GM19455 (cell line): ENCODE data around the gene ATP9A.
"Not testable (repeated sequence)": the region's sequence is repeated elsewhere in the genome, so short reads cannot be mapped to it uniquely, and the experiment has no call there.

ENCODE experiments used
- ATAC-seq: cut with Tn5 transposase; IDR thresholded peaks from one replicate; pipeline ENCODE4 v1.9.1; 2021; ENCODE audit not compliant: unreplicated experiment

Gene ATP9A

DNA sequence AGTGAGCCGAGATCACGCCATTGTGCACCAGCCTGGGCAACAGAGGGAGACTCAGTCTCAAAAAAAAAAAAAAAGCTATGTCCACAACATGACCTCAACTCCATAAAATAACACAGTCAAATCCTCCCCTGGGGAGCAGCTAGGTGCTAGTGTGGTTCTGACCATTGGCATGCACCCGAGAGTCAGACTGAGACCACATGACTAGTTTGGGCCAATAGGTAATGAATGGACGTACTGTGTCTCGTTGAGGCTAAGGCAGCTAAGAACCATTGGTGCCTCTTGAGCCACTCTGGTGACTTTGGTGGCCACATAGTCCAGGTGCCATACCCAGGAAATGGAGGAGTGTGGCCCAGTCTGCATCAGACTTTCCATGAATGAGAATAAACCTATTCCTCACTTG is 40.3 kb downstream of the ATP9A start:
- ATAC-seq: no peak

DNA sequence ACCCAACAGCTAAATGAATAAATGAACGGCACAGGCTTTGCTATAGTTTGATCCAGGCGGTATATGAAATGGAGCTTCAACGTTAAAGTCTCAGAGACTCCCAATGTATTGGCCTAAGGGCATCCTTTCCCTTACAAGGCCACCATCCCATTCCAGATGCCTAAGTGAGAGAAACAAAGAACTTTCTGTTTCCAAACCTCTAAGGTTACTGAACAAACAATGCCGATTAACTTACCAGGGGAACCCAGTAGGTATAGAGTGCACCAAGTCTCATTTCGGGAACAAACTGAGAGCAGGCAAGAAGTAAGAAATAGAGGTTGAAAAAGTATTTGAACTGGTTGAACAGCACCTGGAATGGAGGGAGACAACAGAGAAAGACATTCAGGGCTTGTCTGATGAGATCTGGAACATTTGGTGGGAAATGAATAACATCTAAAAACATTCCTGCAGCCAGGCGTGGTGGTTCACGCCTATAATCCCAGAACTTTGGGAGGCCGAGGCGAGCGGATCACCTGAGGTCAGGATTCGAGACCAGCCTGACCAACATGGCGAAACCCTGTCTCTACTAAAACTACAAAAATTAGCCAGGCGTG is 42.5 kb downstream of the ATP9A start:
- ATAC-seq: no peak

GRCh38 chr20:51723026-51723425 is 45.2 kb downstream of the ATP9A start:
- ATAC-seq: not testable (repeated sequence)

- not testable (repeated sequence) for ATAC-seq
Observed at GRCh38 chr20:51722246-51722645, 45.9 kb downstream of the ATP9A start.

DNA sequence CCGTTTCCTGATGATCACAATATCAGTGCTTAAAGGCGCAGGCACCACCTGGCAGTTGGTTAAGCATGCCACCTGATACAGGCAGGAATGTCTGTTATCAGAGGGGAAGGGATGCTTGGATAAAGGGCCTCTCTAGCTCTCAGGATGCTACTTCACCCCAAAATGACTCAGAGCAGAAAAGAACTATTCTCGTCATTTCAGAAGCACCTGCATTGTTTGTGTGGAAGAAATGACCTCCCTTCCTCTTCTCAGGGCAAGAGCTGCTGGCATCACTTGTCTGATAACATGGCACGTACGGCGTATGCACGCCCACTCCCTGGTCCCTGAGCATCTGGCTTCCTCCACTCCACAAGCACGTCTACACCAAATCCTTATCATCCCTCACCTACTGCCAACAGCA is 47.3 kb downstream of the ATP9A start:
- ATAC-seq: no peak

DNA sequence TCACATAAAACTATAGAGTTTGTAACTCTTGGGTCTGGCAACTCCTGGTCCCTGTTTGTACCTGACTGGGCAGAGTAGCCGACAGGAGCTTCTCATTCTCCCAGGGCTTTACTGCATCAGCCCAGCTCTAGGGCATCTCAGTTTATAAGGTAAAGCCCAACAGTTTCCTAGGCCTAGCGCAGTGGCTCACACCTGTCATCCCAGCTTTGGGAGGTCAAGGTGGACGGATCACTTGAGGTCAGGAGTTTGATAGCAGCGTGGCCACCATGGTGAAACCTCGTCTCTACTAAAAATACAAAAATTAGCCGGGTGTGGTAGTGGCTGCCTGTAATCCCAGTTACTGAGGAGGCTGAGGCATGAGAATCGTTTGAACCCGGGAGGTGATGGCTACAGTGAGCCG is 47.8 kb downstream of the ATP9A start:
- ATAC-seq: no peak

GRCh38 chr20:51715856-51716185 is 52.4 kb downstream of the ATP9A start:
- no peak for ATAC-seq

DNA sequence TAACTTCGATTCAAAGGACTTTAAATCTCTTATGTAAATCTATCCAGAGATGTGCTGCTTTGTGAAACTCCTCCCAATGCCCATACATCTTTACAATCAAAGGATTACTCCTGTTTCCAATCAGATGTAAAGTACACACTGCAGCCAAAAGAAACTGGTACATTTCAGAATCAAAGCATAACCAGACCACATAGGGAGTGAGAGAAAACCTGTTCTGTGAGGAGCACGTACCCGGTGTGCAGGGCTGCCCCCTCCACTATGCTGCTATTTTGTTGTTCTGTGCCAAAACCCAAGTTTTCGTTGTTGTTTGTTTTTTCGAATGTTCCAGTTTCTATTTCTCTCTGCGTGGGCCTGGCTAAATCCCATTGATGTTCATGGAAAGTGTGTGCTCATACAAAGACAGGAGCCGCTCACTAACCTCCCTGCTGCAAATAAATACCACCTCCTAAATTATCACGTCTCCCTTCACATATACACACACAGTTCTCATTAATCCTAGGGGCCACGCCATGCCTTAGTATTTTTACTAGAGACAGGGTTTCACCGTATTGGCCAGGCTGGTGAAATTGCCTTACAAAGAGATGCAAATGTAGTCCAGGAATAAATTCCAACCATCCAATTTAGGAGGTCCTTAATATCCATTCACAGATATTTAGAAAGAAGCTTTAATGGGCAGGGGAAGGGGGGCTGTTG is 52.9 kb downstream of the ATP9A start:
- no peak for ATAC-seq

- no peak for ATAC-seq
Observed at GRCh38 chr20:51713213-51713598, 55.0 kb downstream of the ATP9A start.

- ATAC-seq: no peak
Observed at GRCh38 chr20:51712501-51713212, 55.5 kb downstream of the ATP9A start.

DNA sequence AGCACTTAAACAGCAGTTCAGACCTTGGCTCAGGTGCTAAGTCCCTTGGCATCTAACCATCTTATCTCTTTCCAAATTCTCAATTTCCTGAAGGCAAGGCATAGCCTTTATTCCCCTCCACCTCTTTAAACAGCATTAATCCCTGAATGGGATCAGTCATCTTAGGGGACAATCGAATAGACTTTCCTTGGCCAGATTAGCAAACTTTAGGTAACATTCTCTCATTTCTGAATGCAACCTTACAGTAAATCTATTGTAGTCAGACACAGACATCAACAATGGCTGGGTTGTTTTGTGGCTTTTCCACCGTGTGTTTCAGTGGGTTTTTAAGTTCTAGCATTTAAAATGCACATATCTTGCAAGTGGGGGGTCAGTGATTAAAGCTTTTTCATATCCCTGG is 56.8 kb downstream of the ATP9A start:
- no peak for ATAC-seq

GRCh38 chr20:51710361-51710894 is 57.8 kb downstream of the ATP9A start:
- no peak for ATAC-seq

GRCh38 chr20:51705400-51705799 is 62.8 kb downstream of the ATP9A start:
- no peak for ATAC-seq

- no peak for ATAC-seq
Observed at GRCh38 chr20:51703400-51704287, 64.5 kb downstream of the ATP9A start.

DNA sequence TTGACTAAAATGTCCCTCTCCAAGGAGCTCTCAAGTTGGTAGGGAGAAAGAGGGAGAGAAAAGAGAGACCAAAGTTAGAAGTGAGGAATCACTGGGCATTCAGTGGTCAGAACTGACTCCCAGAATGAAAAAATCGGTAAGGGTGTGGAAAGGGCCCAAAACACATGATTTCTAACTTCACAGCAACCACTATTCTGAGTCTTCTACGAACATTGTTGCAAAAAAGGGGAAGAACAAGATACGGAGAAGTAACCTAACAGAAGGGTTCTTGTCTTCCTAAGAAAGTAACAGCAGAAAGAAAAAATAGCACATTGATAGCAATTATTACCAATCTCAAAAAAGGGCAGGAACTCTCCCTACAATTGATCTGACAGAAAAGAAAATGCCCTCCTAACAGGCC is 65.6 kb downstream of the ATP9A start:
- ATAC-seq: no peak

GRCh38 chr20:51700809-51701285 is 67.3 kb downstream of the ATP9A start:
- no peak for ATAC-seq

GRCh38 chr20:51698252-51698651 is 69.9 kb downstream of the ATP9A start:
- ATAC-seq: no peak

DNA sequence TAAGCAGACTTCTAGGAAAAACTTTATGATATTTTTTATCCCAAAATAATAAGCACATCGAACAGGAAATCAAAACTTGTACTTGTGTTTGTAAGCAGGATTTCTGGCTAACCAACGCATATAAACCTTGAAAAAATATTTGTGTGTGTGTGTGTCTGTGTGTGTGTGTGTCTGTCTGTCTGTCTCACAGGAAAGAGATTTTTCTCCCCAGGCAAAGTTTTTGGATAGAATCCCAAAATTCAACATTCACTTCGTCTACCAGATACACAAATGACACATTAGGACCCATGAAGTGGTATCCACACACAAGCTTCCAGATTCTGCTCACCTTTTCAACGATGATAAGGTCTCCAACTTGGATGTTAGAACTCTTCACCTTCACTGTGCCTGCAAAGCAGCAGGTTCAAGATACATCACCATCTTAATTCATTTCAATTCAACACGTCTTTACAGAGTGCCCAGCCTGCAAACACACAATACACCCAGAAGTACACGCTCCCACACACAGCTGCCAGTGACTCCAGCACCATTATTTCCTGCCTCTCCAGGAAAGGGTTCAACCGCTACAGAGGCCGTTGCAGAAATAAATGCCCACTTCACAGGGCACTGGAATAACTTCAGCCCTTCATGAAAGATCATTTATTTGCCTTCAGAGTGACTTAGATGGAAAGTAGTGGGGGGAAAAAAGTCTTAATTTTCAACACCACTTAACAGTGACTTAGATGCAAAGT is 70.9 kb downstream of the ATP9A start:
- ATAC-seq: no peak

- ATAC-seq: no peak
Observed at GRCh38 chr20:51696304-51697071, 71.7 kb downstream of the ATP9A start.
